Activated B cell treated with CpG ODN at 0.5 μM for 24 hours (primary cell): Measurements from ENCODE around the gene CLEC18A. TPM values are rescaled to one million over a fixed set of nuclear protein-coding genes. Genes with fewer than 3 reads are reported as not detected.

ENCODE experiments used
- ATAC-seq: fragments of 200-7000 bp; cut with Tn5 transposase; one replicate; pipeline ENCODE4 v1.10.0; 2021; ENCODE audit warnings: low read depth, mild to moderate bottlenecking, moderate library complexity
- CTCF ChIA-PET: fragments of 350-600 bp; sonication (Branson Sonifier 250); formaldehyde crosslinking; loops from one replicate; lab custom pipeline; 2021; ENCODE audit warnings: antibody characterized with exemption; lab: Charles Lee
- POLR2A ChIA-PET: fragments of 350-600 bp; sonication (Branson Sonifier 250); formaldehyde crosslinking; loops from one replicate; lab custom pipeline; 2021; ENCODE audit warnings: antibody characterized with exemption; lab: Charles Lee
- DNase-seq: peaks from one replicate; pipeline ENCODE4 v3.0.0; 2022
- H3K27ac Mint-ChIP-seq: one replicate; pipeline ENCODE4 v1.8.0; 2020; ENCODE audit warnings: mixed read lengths
- H3K27me3 Mint-ChIP-seq: one replicate; pipeline ENCODE4 v1.8.0; 2021; ENCODE audit warnings: mixed read lengths
- H3K36me3 Mint-ChIP-seq: one replicate; pipeline ENCODE4 v1.8.0; 2021; ENCODE audit warnings: low read depth, mixed read lengths
- H3K4me1 Mint-ChIP-seq: one replicate; pipeline ENCODE4 v1.8.0; 2021; ENCODE audit warnings: mixed read lengths
- H3K4me3 Mint-ChIP-seq: one replicate; pipeline ENCODE4 v1.8.0; 2020; ENCODE audit warnings: mild to moderate bottlenecking, mixed read lengths
- H3K9me3 Mint-ChIP-seq: one replicate; pipeline ENCODE4 v1.8.0; 2020; ENCODE audit warnings: mixed read lengths
- intact Hi-C: fragments of 100-400 bp; cut with micrococcal nuclease; formaldehyde crosslinking; loops from one replicate; pipeline ENCODE4 v1.15.1; 2024
- total RNA-seq: library from RNA; stranded (reverse); gene quantifications from 2 replicates; pipeline ENCODE4 v1.2.3, GENCODE V29; 2022
- TF ChIP-seq, protein P1 (sequence below): fragments of 200-600 bp; IDR thresholded peaks from one replicate; pipeline ENCODE4 v1.8.0; 2022; ENCODE audit warnings: antibody characterized with exemption, mild to moderate bottlenecking

The CLEC18A gene
- total RNA-seq, 1 donor from 2014 or later: 1.8 TPM

DNA sequence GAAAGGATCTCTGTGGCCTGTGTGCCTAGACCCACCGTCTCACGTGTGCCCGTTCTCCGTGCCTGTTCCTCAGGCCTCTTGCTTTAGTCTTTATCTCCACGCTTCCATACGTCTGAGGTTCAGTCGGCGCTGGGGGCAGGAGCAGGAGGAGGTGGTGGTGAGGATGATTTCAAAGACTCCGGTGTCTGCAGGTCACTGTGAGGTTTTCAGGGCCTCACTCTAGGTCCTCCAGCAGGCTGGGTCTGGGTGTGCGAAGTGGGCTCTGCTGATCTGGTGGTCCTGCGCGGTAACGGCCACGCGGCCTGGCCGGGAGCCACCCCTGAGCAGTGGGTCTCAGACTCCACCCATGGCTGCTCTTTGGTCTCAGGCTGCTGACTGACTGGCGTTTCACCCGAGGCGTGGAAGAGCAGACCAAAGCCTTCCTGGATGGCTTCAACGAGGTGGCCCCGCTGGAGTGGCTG, 14.4 kb upstream of the CLEC18A start:
- TF ChIP-seq, protein P1, sequence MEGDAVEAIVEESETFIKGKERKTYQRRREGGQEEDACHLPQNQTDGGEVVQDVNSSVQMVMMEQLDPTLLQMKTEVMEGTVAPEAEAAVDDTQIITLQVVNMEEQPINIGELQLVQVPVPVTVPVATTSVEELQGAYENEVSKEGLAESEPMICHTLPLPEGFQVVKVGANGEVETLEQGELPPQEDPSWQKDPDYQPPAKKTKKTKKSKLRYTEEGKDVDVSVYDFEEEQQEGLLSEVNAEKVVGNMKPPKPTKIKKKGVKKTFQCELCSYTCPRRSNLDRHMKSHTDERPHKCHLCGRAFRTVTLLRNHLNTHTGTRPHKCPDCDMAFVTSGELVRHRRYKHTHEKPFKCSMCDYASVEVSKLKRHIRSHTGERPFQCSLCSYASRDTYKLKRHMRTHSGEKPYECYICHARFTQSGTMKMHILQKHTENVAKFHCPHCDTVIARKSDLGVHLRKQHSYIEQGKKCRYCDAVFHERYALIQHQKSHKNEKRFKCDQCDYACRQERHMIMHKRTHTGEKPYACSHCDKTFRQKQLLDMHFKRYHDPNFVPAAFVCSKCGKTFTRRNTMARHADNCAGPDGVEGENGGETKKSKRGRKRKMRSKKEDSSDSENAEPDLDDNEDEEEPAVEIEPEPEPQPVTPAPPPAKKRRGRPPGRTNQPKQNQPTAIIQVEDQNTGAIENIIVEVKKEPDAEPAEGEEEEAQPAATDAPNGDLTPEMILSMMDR: no peak
- ChIA-PET CTCF (no interaction called here), POLR2A (no interaction called here)
- Mint-ChIP-seq H3K27ac (no peak overlapping the region), H3K36me3 (peaks cover 91% of the 10 kb centered on the region), H3K4me3 (no peak overlapping the region), H3K4me1 (no peaks in the 10 kb centered on the region), H3K27me3 (no peaks in the 10 kb centered on the region), H3K9me3 (no peaks in the 10 kb centered on the region)
- ATAC-seq: no peak
- DNase-seq: no peak
- intact Hi-C loops: no loop called here

DNA sequence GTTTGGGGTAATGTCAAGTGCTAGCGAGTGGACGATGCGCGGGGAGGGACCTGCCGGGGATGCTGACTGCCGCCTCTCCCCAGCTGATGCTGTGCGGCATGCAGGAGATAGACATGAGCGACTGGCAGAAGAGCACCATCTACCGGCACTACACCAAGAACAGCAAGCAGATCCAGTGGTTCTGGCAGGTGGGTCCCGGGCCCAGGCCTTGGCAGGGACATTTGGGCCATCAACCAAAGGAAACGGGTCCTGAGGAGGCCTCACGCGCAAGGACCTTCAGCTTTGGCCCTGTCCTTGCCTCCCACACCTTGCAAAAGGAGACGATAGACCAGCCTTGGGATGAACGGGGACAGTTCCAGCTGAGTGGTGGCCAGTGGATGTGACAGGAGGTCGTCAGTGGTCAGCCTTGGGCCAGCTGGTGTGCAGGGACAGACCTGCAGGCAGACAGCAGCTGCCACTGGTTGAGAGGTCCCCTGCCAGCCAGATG, 13.6 kb upstream of the CLEC18A start:
- peaks cover 83% of the 10 kb centered on the region for H3K36me3 Mint-ChIP-seq
- TF ChIP-seq, protein P1: no peak
- no peak overlapping the region for H3K4me3 Mint-ChIP-seq
- intact Hi-C loops: no loop called here
- no peaks in the 10 kb centered on the region for H3K9me3 Mint-ChIP-seq
- DNase-seq (no peak), ATAC-seq (no peak)
- no peak overlapping the region for H3K27ac Mint-ChIP-seq
- no peaks in the 10 kb centered on the region for H3K4me1 Mint-ChIP-seq
- ChIA-PET CTCF (no interaction called here), POLR2A (no interaction called here)
- no peaks in the 10 kb centered on the region for H3K27me3 Mint-ChIP-seq

DNA sequence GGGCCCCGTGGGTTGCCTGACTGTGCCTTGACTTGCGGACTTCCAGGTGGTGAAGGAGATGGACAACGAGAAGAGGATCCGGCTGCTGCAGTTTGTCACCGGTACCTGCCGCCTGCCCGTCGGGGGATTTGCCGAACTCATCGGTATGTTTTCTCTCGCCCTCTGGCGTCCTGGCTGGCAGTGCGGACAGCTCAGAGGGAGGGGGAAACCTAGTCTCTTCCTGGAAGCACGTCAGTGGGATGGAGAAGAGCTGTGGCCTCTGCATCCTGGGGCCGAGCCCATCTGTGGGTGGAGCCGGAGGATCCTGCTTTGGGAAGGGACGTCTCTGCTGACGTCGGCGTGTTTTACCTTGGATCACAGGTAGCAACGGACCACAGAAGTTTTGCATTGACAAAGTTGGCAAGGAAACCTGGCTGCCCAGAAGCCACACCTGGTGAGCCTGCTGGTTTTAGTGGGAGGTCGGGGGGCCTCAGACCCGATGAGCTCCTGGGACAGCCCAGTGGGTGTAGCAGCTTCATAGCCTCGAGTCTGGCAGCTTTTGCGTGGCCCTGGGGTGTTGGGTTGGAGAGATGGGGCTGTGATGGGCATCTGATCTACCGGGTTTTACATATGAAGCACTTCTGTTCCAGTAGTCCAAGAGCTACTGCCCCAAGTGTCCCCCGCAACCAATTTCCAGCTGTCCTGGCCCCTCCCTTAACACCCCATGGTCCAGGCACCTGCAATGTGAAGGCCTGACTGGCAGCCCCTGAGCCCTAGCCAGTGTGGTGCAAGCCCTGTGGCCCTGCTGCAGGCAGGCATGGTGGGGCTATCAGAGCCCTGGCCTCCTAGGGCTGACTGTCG, 11.9 kb upstream of the CLEC18A start:
- intact Hi-C loops: no loop called here
- Mint-ChIP-seq H3K4me1 (no peaks in the 10 kb centered on the region), H3K27me3 (no peaks in the 10 kb centered on the region), H3K36me3 (peaks cover 71% of the 10 kb centered on the region), H3K27ac (no peak overlapping the region), H3K9me3 (no peaks in the 10 kb centered on the region), H3K4me3 (no peak overlapping the region)
- TF ChIP-seq, protein P1: no peak
- ATAC-seq (no peak), DNase-seq (no peak)
- ChIA-PET POLR2A (no interaction called here), CTCF (interaction anchor here (1.4 kb wide), 1 partner anchor 9 kb away, joined by 7 read pairs; no protein-coding TSS in a partner anchor)

DNA sequence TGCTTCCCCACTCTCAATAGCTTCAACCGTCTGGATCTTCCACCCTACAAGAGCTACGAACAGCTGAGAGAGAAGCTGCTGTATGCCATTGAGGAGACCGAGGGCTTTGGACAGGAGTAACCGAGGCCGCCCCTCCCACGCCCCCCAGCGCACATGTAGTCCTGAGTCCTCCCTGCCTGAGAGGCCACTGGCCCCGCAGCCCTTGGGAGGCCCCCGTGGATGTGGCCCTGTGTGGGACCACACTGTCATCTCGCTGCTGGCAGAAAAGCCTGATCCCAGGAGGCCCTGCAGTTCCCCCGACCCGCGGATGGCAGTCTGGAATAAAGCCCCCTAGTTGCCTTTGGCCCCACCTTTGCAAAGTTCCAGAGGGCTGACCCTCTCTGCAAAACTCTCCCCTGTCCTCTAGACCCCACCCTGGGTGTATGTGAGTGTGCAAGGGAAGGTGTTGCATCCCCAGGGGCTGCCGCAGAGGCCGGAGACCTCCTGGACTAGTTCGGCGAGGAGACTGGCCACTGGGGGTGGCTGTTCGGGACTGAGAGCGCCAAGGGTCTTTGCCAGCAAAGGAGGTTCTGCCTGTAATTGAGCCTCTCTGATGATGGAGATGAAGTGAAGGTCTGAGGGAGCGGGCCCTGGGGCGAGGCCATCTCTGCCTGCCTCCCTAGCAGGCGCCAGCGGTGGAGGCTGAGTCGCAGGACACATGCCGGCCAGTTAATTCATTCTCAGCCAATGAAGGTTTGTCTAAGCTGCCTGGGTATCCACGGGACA, 11.1 kb upstream of the CLEC18A start:
- POLR2A ChIA-PET: no interaction called here
- DNase-seq: no peak

More for the DNA sequence above, 11.1 kb upstream of the CLEC18A start:
- intact Hi-C loops: no loop called here
- H3K27me3 Mint-ChIP-seq: no peaks in the 10 kb centered on the region
- peaks cover 65% of the 10 kb centered on the region for H3K36me3 Mint-ChIP-seq
- H3K4me1 Mint-ChIP-seq: no peaks in the 10 kb centered on the region
- ATAC-seq: no peak
- H3K4me3 Mint-ChIP-seq: no peak overlapping the region
- no peaks in the 10 kb centered on the region for H3K9me3 Mint-ChIP-seq
- CTCF ChIA-PET: interaction anchor here (1.4 kb wide), 1 partner anchor 10 kb away, joined by 7 read pairs; no protein-coding TSS in a partner anchor
- H3K27ac Mint-ChIP-seq: no peak overlapping the region
- TF ChIP-seq, protein P1: no peak
